HCT116 (cell line): ENCODE results near the gene TRDN. TPM values are rescaled to one million over a fixed set of nuclear protein-coding genes. Genes with fewer than 3 reads are reported as not detected.

Source experiments
- ATAC-seq: fragments of 200-7000 bp; cut with Tn5 transposase; 2 replicates; pipeline ENCODE4 v1.9.1; 2020; ENCODE audit warnings: mild to moderate bottlenecking, moderate library complexity
- BruUV-seq: library from RNA; stranded (reverse); fragments of 400-500 nt; replicated peaks from 2 replicates; lab custom pipeline; 2021; lab: Mats Ljungman, UMichigan
- CTCF ChIA-PET: fragments of 300-600 bp; sonication (Branson Sonifier 250); formaldehyde crosslinking; loops from one replicate; lab custom pipeline; 2021; ENCODE audit warnings: antibody characterized with exemption; lab: Charles Lee
- POLR2A ChIA-PET: fragments of 300-600, 350-600 bp; sonication (Branson Sonifier 250); formaldehyde crosslinking; loops from one replicate; lab custom pipeline; 2021; ENCODE audit warnings: antibody characterized with exemption; lab: Charles Lee
- RAD21 ChIA-PET, 2 experiments: fragments of 300-600 bp; sonication (Branson Sonifier 250); formaldehyde crosslinking; loops; one replicate each; lab custom pipeline; 2023; ENCODE audit warnings: low total read pairs in 2 of 2; ENCODE audit not compliant: uncharacterized antibody in 2 of 2, unreplicated experiment in 2 of 2, low non-redundant PET in 1 of 2; lab: Charles Lee
- DNase-seq: peaks from one replicate; pipeline ENCODE4 v3.0.0-alpha.2; 2010; ENCODE audit warnings: low read depth, low spot score
- H2AFZ ChIP-seq: fragments of 200-600 bp; shearing (Covaris generic), sonication (generic); 2 replicates; pipeline ENCODE4 v1.6.1; 2017; ENCODE audit warnings: low read depth, mixed run types, mixed read lengths, antibody characterized with exemption, low read length; ENCODE audit not compliant: poor library complexity, severe bottlenecking
- H3K27ac ChIP-seq: 2 replicates; pipeline ENCODE4 v1.5.1; 2012; ENCODE audit warnings: low read depth, low read length
- H3K27me3 ChIP-seq: fragments of 200-600 bp; sonication (generic); 2 replicates; pipeline ENCODE4 v1.6.1; 2016; ENCODE audit warnings: mixed run types, low read length, mixed read lengths; ENCODE audit not compliant: insufficient read depth
- H3K36me3 ChIP-seq, 2 experiments: fragments of 200-500 bp in 1 of 2; fragments of 200-600 bp in 1 of 2; sonication (Bioruptor generic) in 1 of 2; sonication (generic) in 1 of 2; 2 replicates each; pipeline versions ENCODE4 v1.5.1 to v1.6.1; 2014 to 2016; ENCODE audit warnings: low read length in 2 of 2, inconsistent platforms in 1 of 2, mixed read lengths in 1 of 2, mixed run types in 1 of 2; ENCODE audit not compliant: insufficient read depth in 2 of 2, control insufficient read depth in 1 of 2
- H3K4me1 ChIP-seq, 2 experiments: fragments of 200-600 bp in 1 of 2; sonication (generic) in 1 of 2; 2 replicates each; pipeline versions ENCODE4 v1.5.1 to v1.6.1; 2012 to 2017; ENCODE audit warnings: low read length in 2 of 2, inconsistent platforms in 1 of 2, mild to moderate bottlenecking in 1 of 2, mixed read lengths in 1 of 2, mixed run types in 1 of 2, moderate library complexity in 1 of 2; ENCODE audit not compliant: insufficient read depth in 2 of 2, control insufficient read depth in 1 of 2
- H3K4me2 ChIP-seq: fragments of 200-600 bp; sonication (generic); 2 replicates; pipeline ENCODE4 v1.6.1; 2017; ENCODE audit warnings: mixed run types, low read length, mixed read lengths
- H3K4me3 ChIP-seq, 2 experiments: fragments of 200-600 bp in 1 of 2; sonication (generic) in 1 of 2; replicated peaks in 1 of 2; 2 replicates each; pipeline ENCODE4 v1.5.1; 2011 to 2016; ENCODE audit warnings: low read length in 2 of 2, control low read depth in 1 of 2, low read depth in 1 of 2, mild to moderate bottlenecking in 1 of 2, mixed read lengths in 1 of 2, mixed run types in 1 of 2
- H3K79me2 ChIP-seq: fragments of 200-600 bp; sonication (generic); 2 replicates; pipeline ENCODE4 v1.6.1; 2017; ENCODE audit warnings: mild to moderate bottlenecking, mixed run types, low read length, moderate library complexity, mixed read lengths; ENCODE audit not compliant: insufficient read depth
- H3K9ac ChIP-seq: fragments of 200-600 bp; sonication (generic); 2 replicates; pipeline ENCODE4 v1.6.1; 2016; ENCODE audit warnings: low read length, mixed read lengths
- H3K9me2 ChIP-seq: fragments of 200-600 bp; sonication (generic), shearing (Covaris generic); 2 replicates; pipeline ENCODE4 v1.6.1; 2017; ENCODE audit warnings: mixed run types, mild to moderate bottlenecking, moderate library complexity; ENCODE audit not compliant: insufficient read depth
- H3K9me3 ChIP-seq, 2 experiments: fragments of 200-500 bp in 1 of 2; fragments of 200-600 bp in 1 of 2; sonication (Bioruptor generic) in 1 of 2; sonication (generic) in 1 of 2; 2 replicates each; pipeline ENCODE4 v1.6.1; 2014 to 2017; ENCODE audit warnings: low read length in 2 of 2, mixed read lengths in 2 of 2, inconsistent platforms in 1 of 2, low read depth in 1 of 2, mild to moderate bottlenecking in 1 of 2, mixed run types in 1 of 2, moderate library complexity in 1 of 2; ENCODE audit not compliant: control insufficient read depth in 1 of 2, insufficient read depth in 1 of 2
- H4K20me1 ChIP-seq: fragments of 200-600 bp; sonication (generic), shearing (Covaris generic); 2 replicates; pipeline ENCODE4 v1.6.1; 2017; ENCODE audit warnings: mixed run types, mild to moderate bottlenecking, moderate library complexity; ENCODE audit not compliant: insufficient read depth
- ATF3 ChIP-seq: IDR thresholded peaks from 2 replicates; pipeline ENCODE4 v1.6.1; 2012
- CBX3 ChIP-seq: IDR thresholded peaks from 2 replicates; pipeline ENCODE4 v1.6.1; 2012; ENCODE audit warnings: low read depth
- EGR1 ChIP-seq: IDR thresholded peaks from 2 replicates; pipeline ENCODE4 v1.6.1; 2012; ENCODE audit warnings: low read depth
- ELF1 ChIP-seq: IDR thresholded peaks from 2 replicates; pipeline ENCODE4 v1.6.1; 2012; ENCODE audit warnings: low read depth, borderline replicate concordance
- EZH2 ChIP-seq: fragments of 200-600 bp; sonication (generic); IDR thresholded peaks from 2 replicates; pipeline ENCODE4 v1.6.1; 2017; ENCODE audit warnings: antibody characterized with exemption, mixed run types
- EZH2phosphoT487 ChIP-seq: fragments of 200-600 bp; IDR thresholded peaks from 2 replicates; pipeline ENCODE4 v1.6.1; 2018; ENCODE audit warnings: antibody characterized with exemption, borderline replicate concordance
- FOSL1 ChIP-seq: IDR thresholded peaks from 2 replicates; pipeline ENCODE4 v1.6.1; 2012; ENCODE audit warnings: low read depth
- MAX ChIP-seq: IDR thresholded peaks from 2 replicates; pipeline ENCODE4 v1.6.1; 2012
- REST ChIP-seq: IDR thresholded peaks from 2 replicates; pipeline ENCODE4 v1.6.1; 2012; ENCODE audit warnings: low read depth
- SIN3A ChIP-seq: IDR thresholded peaks from 2 replicates; pipeline ENCODE4 v1.6.1; 2012; ENCODE audit warnings: low read depth
- SP1 ChIP-seq: IDR thresholded peaks from 2 replicates; pipeline ENCODE4 v1.6.1; 2012; ENCODE audit warnings: low read depth
- TCF7L2 ChIP-seq: IDR thresholded peaks from 2 replicates; pipeline ENCODE4 v1.7.0; 2011; ENCODE audit warnings: borderline replicate concordance, inconsistent platforms; ENCODE audit not compliant: insufficient read depth, insufficient read length; ENCODE audit errors: extremely low read depth
- ZBTB33 ChIP-seq: IDR thresholded peaks from 2 replicates; pipeline ENCODE4 v1.6.1; 2011; ENCODE audit warnings: mild to moderate bottlenecking, low read length, moderate library complexity; ENCODE audit not compliant: insufficient replicate concordance; ENCODE audit errors: extremely low read depth
- ZFX ChIP-seq: fragments of 450-650 bp; IDR thresholded peaks from 2 replicates; pipeline ENCODE4 v1.6.1; 2017
- ZNF274 ChIP-seq: fragments of 200-500 bp; sonication (Bioruptor generic); IDR thresholded peaks from 2 replicates; pipeline ENCODE4 v1.6.1; 2014; ENCODE audit warnings: mild to moderate bottlenecking, low read depth, low read length, inconsistent platforms
- intact Hi-C: fragments of 100-400 bp; cut with micrococcal nuclease; formaldehyde crosslinking; loops from 2 replicates; pipeline ENCODE4 v1.10.0; 2022
- total RNA-seq: library from RNA; stranded (reverse); gene quantifications from one replicate; pipeline ENCODE4 v1.2.1, GENCODE V29; 2021; ENCODE audit not compliant: unreplicated experiment

Gene TRDN
- total RNA-seq, 1 experiment from 2014 or later, result not detected

- no peaks in the 10 kb centered on the region for H3K4me1 ChIP-seq
- no peaks in the 10 kb centered on the region for H3K79me2 ChIP-seq
- no peak overlapping the region for H3K27ac ChIP-seq
- no peaks in the 10 kb centered on the region for H3K36me3 ChIP-seq
- intact Hi-C loops, result no loop called here
- CTCF ChIA-PET, result no interaction called here
- no peaks in the 10 kb centered on the region for H3K9me3 ChIP-seq
- 0 out of 2 replicates have a peak, but pooled peaks cover 6% of the 10 kb centered on the region for H3K27me3 ChIP-seq
- DNase-seq (no peak), ATAC-seq (no peak)
- BruUV-seq, result no TSS peak
- RAD21 ChIA-PET, result no interaction called here
- POLR2A ChIA-PET, result no interaction called here
- no peak overlapping the region for H3K4me3 ChIP-seq
- no peaks in the 10 kb centered on the region for H4K20me1 ChIP-seq
- no peak overlapping the region for H2AFZ ChIP-seq
- H3K9ac ChIP-seq, result no peak overlapping the region
- H3K4me2 ChIP-seq, result no peak overlapping the region
- no peaks in the 10 kb centered on the region for H3K9me2 ChIP-seq
- TF ChIP-seq CBX3 (no peak), TCF7L2 (no peak), REST (no peak), ZFX (no peak), SIN3A (no peak), EGR1 (no peak), SP1 (no peak), EZH2phosphoT487 (no peak), FOSL1 (no peak), ATF3 (no peak), ZNF274 (no peak), MAX (no peak), ZBTB33 (no peak), EZH2 (no peak), ELF1 (no peak)
These were observed 117.6 kb downstream of the TRDN start for GRCh38 chr6:123519189-123519505.
